Natural killer cell (primary cell): ENCODE results near the gene CCL26. TPM values are rescaled to one million over a fixed set of nuclear protein-coding genes. Genes with fewer than 3 reads are reported as not detected.
"Not testable (repeated sequence)": the region's sequence is repeated elsewhere in the genome, so short reads cannot be mapped to it uniquely, and the experiment has no call there.

Experiments
- ATAC-seq, 3 donors: fragments of 150-1000 bp in 2 of 3; fragments of 200-7000 bp in 1 of 3; cut with Tn5 transposase; 1 replicate in 1 of 3; 2 replicates in 2 of 3; pipeline ENCODE4 v1.10.0; 2021; ENCODE audit warnings: mild to moderate bottlenecking in 2 of 3, moderate library complexity in 2 of 3
- DNase-seq, 2 donors: peaks; one replicate each; pipeline versions ENCODE4 v3.0.0 to v3.0.0-alpha.2; 2013 to 2021; ENCODE audit warnings: mixed read lengths in 1 of 2
- H3K27ac ChIP-seq: one replicate; pipeline ENCODE4 v1.5.1; 2013; ENCODE audit warnings: mild to moderate bottlenecking, low read length
- H3K27me3 ChIP-seq: one replicate; pipeline ENCODE4 v1.6.1; 2013; ENCODE audit warnings: low read length; ENCODE audit not compliant: control insufficient read depth, insufficient read depth
- H3K36me3 ChIP-seq: one replicate; pipeline ENCODE4 v1.6.1; 2013; ENCODE audit warnings: low read length; ENCODE audit not compliant: control insufficient read depth, insufficient read depth
- H3K4me1 ChIP-seq: one replicate; pipeline ENCODE4 v1.6.1; 2013; ENCODE audit warnings: low read length; ENCODE audit not compliant: control insufficient read depth, insufficient read depth
- H3K4me3 ChIP-seq: one replicate; pipeline ENCODE4 v1.5.1; 2013; ENCODE audit warnings: low read length
- H3K9me3 ChIP-seq: one replicate; pipeline ENCODE4 v1.6.1; 2013; ENCODE audit warnings: low read length; ENCODE audit not compliant: control insufficient read depth, insufficient read depth
- H3K27ac Mint-ChIP-seq, 2 donors: one replicate each; pipeline ENCODE4 v1.8.0; 2022; ENCODE audit warnings: mild to moderate bottlenecking in 2 of 2, mixed read lengths in 2 of 2, moderate library complexity in 1 of 2
- H3K27me3 Mint-ChIP-seq, 2 donors: one replicate each; pipeline ENCODE4 v1.8.0; 2022; ENCODE audit warnings: low read depth in 2 of 2, mixed read lengths in 2 of 2
- H3K36me3 Mint-ChIP-seq: one replicate; pipeline ENCODE4 v1.8.0; 2022; ENCODE audit warnings: mixed read lengths
- H3K4me1 Mint-ChIP-seq, 2 donors: one replicate each; pipeline ENCODE4 v1.8.0; 2022; ENCODE audit warnings: mixed read lengths in 2 of 2
- H3K4me3 Mint-ChIP-seq: one replicate; pipeline ENCODE4 v1.8.0; 2022; ENCODE audit warnings: mild to moderate bottlenecking, moderate library complexity, mixed read lengths
- H3K9me3 Mint-ChIP-seq, 2 donors: one replicate each; pipeline ENCODE4 v1.8.0; 2022; ENCODE audit warnings: mixed read lengths in 2 of 2
- WGBS: methylation state at CpG from one replicate; pipeline ENCODE4 v1.1.7; 2013; ENCODE audit warnings: missing lambda C conversion rate; ENCODE audit not compliant: insufficient coverage; 5-methylcytosine and 5-hydroxymethylcytosine counted together
- intact Hi-C: fragments of 100-400 bp; cut with micrococcal nuclease; formaldehyde crosslinking; loops from one replicate; pipeline ENCODE4 v1.14.2; 2022
- total RNA-seq, 4 donors: library from RNA; stranded (reverse); fragments of 120-200 nt in 1 of 4; gene quantifications; one replicate each; pipeline versions ENCODE4 v1.2.3 to v1.2.4, GENCODE V29; 2013 to 2022
- TF ChIP-seq, protein P1 (sequence below): fragments of 200-600 bp; IDR thresholded peaks from one replicate; pipeline ENCODE4 v1.8.0; 2022; ENCODE audit warnings: antibody characterized with exemption

The CCL26 gene
- total RNA-seq, 3 donors from 2014 or later (not counting 1 experiment from before 2014, with no cell fraction given): not detected

DNA sequence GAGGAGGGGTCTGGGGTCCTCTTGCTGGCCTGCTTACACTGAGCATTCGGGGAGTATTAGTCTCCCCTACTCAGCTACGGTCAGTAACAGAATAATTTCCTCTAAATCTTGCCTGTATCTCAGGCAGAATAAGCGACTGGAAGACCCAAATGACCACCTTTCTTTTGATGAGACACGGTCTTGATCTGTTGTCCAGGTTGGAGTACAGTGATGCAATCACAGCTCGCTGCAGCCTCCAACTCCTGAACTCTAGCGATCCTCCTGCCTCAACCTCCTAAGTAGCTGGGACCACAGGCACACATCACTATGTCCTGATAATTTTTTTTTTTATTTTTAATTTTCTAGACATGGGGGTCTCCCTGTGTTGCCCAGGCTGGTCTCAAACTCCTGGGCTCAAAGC lies 24.4 kb upstream of the CCL26 start:
- no peaks in the 10 kb centered on the region for H3K4me1 ChIP-seq
- Mint-ChIP-seq H3K27ac (no peak overlapping the region), H3K36me3 (no peaks in the 10 kb centered on the region), H3K4me3 (no peak overlapping the region), H3K27me3 (no peaks in the 10 kb centered on the region), H3K9me3 (no peaks in the 10 kb centered on the region), H3K4me1 (peaks cover 0 to 9% of the 10 kb centered on the region in 2 donors)
- no peaks in the 10 kb centered on the region for H3K9me3 ChIP-seq
- TF ChIP-seq, protein P1, sequence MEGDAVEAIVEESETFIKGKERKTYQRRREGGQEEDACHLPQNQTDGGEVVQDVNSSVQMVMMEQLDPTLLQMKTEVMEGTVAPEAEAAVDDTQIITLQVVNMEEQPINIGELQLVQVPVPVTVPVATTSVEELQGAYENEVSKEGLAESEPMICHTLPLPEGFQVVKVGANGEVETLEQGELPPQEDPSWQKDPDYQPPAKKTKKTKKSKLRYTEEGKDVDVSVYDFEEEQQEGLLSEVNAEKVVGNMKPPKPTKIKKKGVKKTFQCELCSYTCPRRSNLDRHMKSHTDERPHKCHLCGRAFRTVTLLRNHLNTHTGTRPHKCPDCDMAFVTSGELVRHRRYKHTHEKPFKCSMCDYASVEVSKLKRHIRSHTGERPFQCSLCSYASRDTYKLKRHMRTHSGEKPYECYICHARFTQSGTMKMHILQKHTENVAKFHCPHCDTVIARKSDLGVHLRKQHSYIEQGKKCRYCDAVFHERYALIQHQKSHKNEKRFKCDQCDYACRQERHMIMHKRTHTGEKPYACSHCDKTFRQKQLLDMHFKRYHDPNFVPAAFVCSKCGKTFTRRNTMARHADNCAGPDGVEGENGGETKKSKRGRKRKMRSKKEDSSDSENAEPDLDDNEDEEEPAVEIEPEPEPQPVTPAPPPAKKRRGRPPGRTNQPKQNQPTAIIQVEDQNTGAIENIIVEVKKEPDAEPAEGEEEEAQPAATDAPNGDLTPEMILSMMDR: no peak
- WGBS: 88% methylated on average over 6 of the region's 6 CpGs
- ATAC-seq (no peak), DNase-seq (no peak)
- H3K27ac ChIP-seq: no peak overlapping the region
- no peaks in the 10 kb centered on the region for H3K27me3 ChIP-seq
- H3K36me3 ChIP-seq: no peaks in the 10 kb centered on the region
- H3K4me3 ChIP-seq: no peak overlapping the region
- intact Hi-C loops: no loop called here

DNA sequence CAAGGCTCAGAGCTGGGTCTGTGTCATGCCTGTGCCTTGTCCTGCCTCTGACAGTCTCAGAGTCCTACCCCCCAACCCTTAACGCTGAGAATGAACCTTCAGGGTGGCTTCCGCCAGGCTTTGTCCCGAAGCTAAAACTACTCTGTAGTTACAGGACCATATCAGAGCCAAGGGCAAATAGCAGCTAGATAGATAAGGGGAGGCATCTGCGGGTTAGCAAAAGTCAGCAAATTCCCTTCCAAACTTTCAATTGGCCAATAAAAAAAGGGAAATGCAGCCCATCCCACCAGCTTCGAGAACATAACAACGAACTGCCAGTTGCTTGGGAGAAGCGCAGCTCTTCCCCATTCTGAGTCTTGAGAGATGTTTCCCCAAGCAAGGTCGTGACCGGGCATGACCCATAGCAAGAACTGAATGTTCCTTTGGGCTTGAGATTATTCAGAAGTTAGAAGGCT lies 23.8 kb upstream of the CCL26 start:
- Mint-ChIP-seq H3K27me3 (no peaks in the 10 kb centered on the region), H3K36me3 (no peaks in the 10 kb centered on the region), H3K27ac (no peak overlapping the region), H3K9me3 (no peaks in the 10 kb centered on the region), H3K4me1 (peaks cover 0 to 9% of the 10 kb centered on the region in 2 donors), H3K4me3 (no peak overlapping the region)
- ATAC-seq (no peak), DNase-seq (no peak)
- Histone ChIP-seq H3K4me3 (no peak overlapping the region), H3K27me3 (no peaks in the 10 kb centered on the region), H3K36me3 (no peaks in the 10 kb centered on the region), H3K9me3 (no peaks in the 10 kb centered on the region), H3K4me1 (no peaks in the 10 kb centered on the region), H3K27ac (no peak overlapping the region)
- TF ChIP-seq, protein P1: no peak
- 66% methylated on average over 9 of the region's 9 CpGs for WGBS
- intact Hi-C loops: no loop called here

- no peaks in the 10 kb centered on the region for H3K9me3 Mint-ChIP-seq
- no peak for DNase-seq
- H3K36me3 ChIP-seq: no peaks in the 10 kb centered on the region
- H3K4me1 Mint-ChIP-seq: peaks cover 0 to 7% of the 10 kb centered on the region in 2 donors
- intact Hi-C loops: no loop called here
- TF ChIP-seq, protein P1: no peak
- no peak overlapping the region for H3K27ac Mint-ChIP-seq
- no peaks in the 10 kb centered on the region for H3K36me3 Mint-ChIP-seq
- H3K27me3 ChIP-seq: no peaks in the 10 kb centered on the region
- H3K27me3 Mint-ChIP-seq: no peaks in the 10 kb centered on the region
- no peak for ATAC-seq
- WGBS: 81% methylated on average over 2 of the region's 2 CpGs
- no peak overlapping the region for H3K4me3 ChIP-seq
- no peak overlapping the region for H3K27ac ChIP-seq
- no peaks in the 10 kb centered on the region for H3K9me3 ChIP-seq
- no peaks in the 10 kb centered on the region for H3K4me1 ChIP-seq
- no peak overlapping the region for H3K4me3 Mint-ChIP-seq
Measured at GRCh38 chr7:75793676-75794075, 21.7 kb upstream of the CCL26 start.

DNA sequence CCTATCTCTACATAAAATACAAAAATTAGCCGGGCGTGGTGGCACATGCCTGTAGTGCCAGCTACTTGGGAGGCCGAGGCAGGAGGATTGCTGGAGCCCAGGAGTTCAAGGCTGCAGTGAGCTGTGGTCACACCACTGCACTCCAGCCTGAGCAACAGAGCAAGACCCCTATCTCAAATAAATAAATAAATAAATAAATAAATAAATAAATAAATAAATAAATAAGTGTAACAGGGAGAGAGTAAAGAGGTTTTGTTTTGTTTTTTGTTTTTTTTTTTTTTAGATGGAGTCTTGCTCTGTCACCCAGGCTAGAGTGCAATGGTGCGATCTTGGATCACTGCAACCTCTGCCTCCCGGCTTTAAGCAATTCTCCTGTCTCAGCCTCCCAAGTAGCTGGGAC lies 20.6 kb upstream of the CCL26 start:
- H3K4me3 Mint-ChIP-seq, H3K9me3 Mint-ChIP-seq, H3K27me3 ChIP-seq, H3K27ac Mint-ChIP-seq, H3K27me3 Mint-ChIP-seq, ATAC-seq, H3K4me1 ChIP-seq, H3K27ac ChIP-seq, H3K36me3 Mint-ChIP-seq, H3K4me1 Mint-ChIP-seq, intact Hi-C loops, H3K9me3 ChIP-seq, DNase-seq, H3K36me3 ChIP-seq, H3K4me3 ChIP-seq: not testable (repeated sequence)
- 97% methylated on average over 3 of the region's 5 CpGs for WGBS
